Prostate gland (tissue), 2 donors: Measurements from ENCODE around the gene GUCA1A. TPM values are rescaled to one million over a fixed set of nuclear protein-coding genes. Genes with fewer than 3 reads are reported as not detected.
"Not testable (repeated sequence)": the region's sequence is repeated elsewhere in the genome, so short reads cannot be mapped to it uniquely, and the experiment has no call there.

Experiments used
- DNase-seq: peaks from one replicate; pipeline ENCODE4 v3.0.0-alpha.2; 2019; ENCODE audit warnings: low spot score
- H3K27ac ChIP-seq, 2 donors: fragments of 200-600 bp; sonication (generic); 2 replicates each; pipeline ENCODE4 v1.5.1; 2017 to 2019
- H3K27me3 ChIP-seq: fragments of 200-600 bp; sonication (generic); replicated peaks from 2 replicates; pipeline ENCODE4 v1.5.1; 2019; ENCODE audit not compliant: insufficient read depth
- H3K36me3 ChIP-seq, 2 donors: fragments of 200-600 bp; sonication (generic); 1 replicate in 1 of 2; 2 replicates in 1 of 2; pipeline versions ENCODE4 v1.5.1 to v1.8.1; 2017 to 2019
- H3K4me1 ChIP-seq: fragments of 200-600 bp; sonication (generic); replicated peaks from 2 replicates; pipeline ENCODE4 v1.5.1; 2019
- H3K4me3 ChIP-seq, 2 donors: fragments of 200-600 bp; sonication (generic); 2 replicates each; pipeline ENCODE4 v1.5.1; 2017 to 2019
- H3K9me3 ChIP-seq: fragments of 200-600 bp; sonication (generic); 2 replicates; pipeline ENCODE4 v1.5.1; 2017
- POLR2A ChIP-seq: fragments of 450-650 bp; IDR thresholded peaks from one replicate; pipeline ENCODE4 v1.6.1; 2016; ENCODE audit warnings: antibody characterized with exemption, mild to moderate bottlenecking
- POLR2AphosphoS5 ChIP-seq: sonication (generic); formaldehyde crosslinking; IDR thresholded peaks from one replicate; pipeline ENCODE4 v1.6.1; 2017; ENCODE audit warnings: antibody characterized with exemption
- WGBS: methylation state at CpG from one replicate; pipeline ENCODE4 v1.1.5; 2018; 5-methylcytosine and 5-hydroxymethylcytosine counted together
- intact Hi-C: fragments of 100-400 bp; cut with DNase I; formaldehyde crosslinking; loops from one replicate; pipeline ENCODE4 v1.14.2; 2022
- total RNA-seq, 2 donors: library from RNA; depleted of rRNA; stranded (reverse); fragments of >200 nt; gene quantifications; one replicate each; pipeline ENCODE4 v1.1.0, GENCODE V29; 2016
- TF ChIP-seq, protein P1 (sequence below), 4 experiments: fragments of 200-600 bp in 2 of 4; fragments of 450-650 bp in 2 of 4; sonication (generic) in 2 of 4; IDR thresholded peaks; 1 replicate in 3 of 4; 2 replicates in 1 of 4; pipeline ENCODE4 v1.5.1; 2016 to 2019; ENCODE audit warnings: antibody characterized with exemption in 4 of 4, mild to moderate bottlenecking in 2 of 4, moderate library complexity in 2 of 4

GUCA1A gene
- total RNA-seq, 2 donors from 2014 or later, result 2.1 TPM; not detected in 1

GRCh38 chr6:42182101-42182500, 8.9 kb downstream of the GUCA1A start:
- no peaks in the 10 kb centered on the region for H3K9me3 ChIP-seq
- no peaks in the 10 kb centered on the region for H3K36me3 ChIP-seq
- H3K27me3 ChIP-seq, result no peaks in the 10 kb centered on the region
- intact Hi-C loops, result no loop called here
- WGBS, result 83% methylated on average over 5 of the region's 5 CpGs
- H3K4me3 ChIP-seq, result no peak overlapping the region
- TF ChIP-seq, protein P1, sequence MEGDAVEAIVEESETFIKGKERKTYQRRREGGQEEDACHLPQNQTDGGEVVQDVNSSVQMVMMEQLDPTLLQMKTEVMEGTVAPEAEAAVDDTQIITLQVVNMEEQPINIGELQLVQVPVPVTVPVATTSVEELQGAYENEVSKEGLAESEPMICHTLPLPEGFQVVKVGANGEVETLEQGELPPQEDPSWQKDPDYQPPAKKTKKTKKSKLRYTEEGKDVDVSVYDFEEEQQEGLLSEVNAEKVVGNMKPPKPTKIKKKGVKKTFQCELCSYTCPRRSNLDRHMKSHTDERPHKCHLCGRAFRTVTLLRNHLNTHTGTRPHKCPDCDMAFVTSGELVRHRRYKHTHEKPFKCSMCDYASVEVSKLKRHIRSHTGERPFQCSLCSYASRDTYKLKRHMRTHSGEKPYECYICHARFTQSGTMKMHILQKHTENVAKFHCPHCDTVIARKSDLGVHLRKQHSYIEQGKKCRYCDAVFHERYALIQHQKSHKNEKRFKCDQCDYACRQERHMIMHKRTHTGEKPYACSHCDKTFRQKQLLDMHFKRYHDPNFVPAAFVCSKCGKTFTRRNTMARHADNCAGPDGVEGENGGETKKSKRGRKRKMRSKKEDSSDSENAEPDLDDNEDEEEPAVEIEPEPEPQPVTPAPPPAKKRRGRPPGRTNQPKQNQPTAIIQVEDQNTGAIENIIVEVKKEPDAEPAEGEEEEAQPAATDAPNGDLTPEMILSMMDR (IDR thresholded peaks at IDR 0.05), result no peak
- H3K4me1 ChIP-seq, result no peaks in the 10 kb centered on the region
- no peak overlapping the region for H3K27ac ChIP-seq
- DNase-seq, result no peak

DNA sequence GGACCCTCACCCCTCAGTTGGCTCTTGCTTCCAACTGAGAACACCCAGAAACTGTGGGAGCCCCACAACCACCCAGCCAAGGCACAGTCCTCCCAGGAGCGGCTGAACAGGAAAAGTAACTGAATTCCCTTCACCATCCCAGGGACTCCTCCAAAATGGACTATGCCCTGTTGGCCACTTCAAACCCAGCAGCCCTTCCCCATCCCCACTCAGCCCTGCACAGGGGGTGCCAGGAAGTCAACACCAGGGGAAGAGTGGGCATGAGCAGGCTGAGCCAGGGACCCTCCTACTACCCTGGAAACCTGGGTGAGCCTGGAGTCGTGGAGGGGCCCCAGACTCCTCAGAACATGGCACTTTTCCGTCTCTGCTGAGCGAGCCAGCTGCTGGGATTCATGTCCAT, 11.3 kb downstream of the GUCA1A start:
- H3K9me3 ChIP-seq, result no peaks in the 10 kb centered on the region
- H3K4me3 ChIP-seq, result no peak overlapping the region
- H3K4me1 ChIP-seq, result no peaks in the 10 kb centered on the region
- H3K27me3 ChIP-seq, result no peaks in the 10 kb centered on the region
- intact Hi-C loops, result no loop called here
- no peaks in the 10 kb centered on the region for H3K36me3 ChIP-seq
- no peak for TF ChIP-seq POLR2A
- TF ChIP-seq, protein P1 (IDR thresholded peaks at IDR 0.05), result no peak
- TF ChIP-seq POLR2AphosphoS5, result no peak
- WGBS, result 99% methylated on average over 4 of the region's 4 CpGs
- no peak overlapping the region for H3K27ac ChIP-seq
- DNase-seq, result no peak

DNA sequence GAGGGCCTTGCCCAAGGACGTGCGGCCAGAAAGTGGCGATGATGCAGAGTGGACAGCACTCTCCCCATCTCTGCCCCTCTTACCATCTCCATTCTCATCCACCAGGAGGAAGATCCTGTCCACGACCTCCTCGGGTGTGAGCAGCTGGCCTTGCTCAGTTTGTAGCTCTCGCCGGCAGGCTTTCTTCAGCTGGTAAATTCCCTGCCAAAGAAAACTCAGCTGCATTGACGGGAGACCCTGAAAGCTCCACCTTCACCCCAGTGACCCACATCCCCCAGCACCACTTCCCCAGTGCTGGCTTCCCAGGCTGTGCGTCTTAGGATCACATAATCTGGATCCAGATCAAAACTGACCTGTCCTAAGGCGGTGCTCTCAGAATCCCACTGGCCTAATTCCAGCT, 12.4 kb downstream of the GUCA1A start:
- no peak for DNase-seq
- H3K27me3 ChIP-seq, result no peaks in the 10 kb centered on the region
- no peak overlapping the region for H3K4me3 ChIP-seq
- intact Hi-C loops, result no loop called here
- no peaks in the 10 kb centered on the region for H3K4me1 ChIP-seq
- WGBS, result 62% methylated on average over 10 of the region's 10 CpGs
- H3K27ac ChIP-seq, result no peak overlapping the region
- H3K9me3 ChIP-seq, result no peaks in the 10 kb centered on the region
- no peaks in the 10 kb centered on the region for H3K36me3 ChIP-seq
- TF ChIP-seq POLR2AphosphoS5 (no peak), POLR2A (no peak)
- TF ChIP-seq, protein P1 (IDR thresholded peaks at IDR 0.05), result no peak

DNA sequence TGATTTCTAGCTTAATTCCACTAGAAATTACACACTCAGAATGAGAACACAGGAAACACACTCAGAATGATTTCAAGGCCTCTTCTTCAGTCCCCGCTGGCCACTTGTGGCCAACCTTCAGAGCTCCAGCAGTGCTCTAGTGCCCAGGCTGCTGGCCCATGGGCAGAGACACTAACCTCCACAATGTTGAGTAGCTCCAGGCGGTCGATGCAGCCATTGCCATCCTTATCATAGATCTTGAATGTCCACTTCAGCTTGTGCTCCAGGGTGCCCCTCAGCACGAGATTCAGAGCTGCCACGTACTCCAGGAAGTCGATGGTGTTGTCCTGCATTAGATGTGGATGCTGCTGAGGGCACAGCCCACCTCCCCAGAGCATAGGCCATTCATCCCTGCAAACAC, 15.2 kb downstream of the GUCA1A start:
- Histone ChIP-seq H3K4me1 (no peaks in the 10 kb centered on the region), H3K27me3 (no peaks in the 10 kb centered on the region), H3K9me3 (no peaks in the 10 kb centered on the region), H3K27ac (no peak overlapping the region), H3K4me3 (no peak overlapping the region), H3K36me3 (no peaks in the 10 kb centered on the region)
- DNase-seq, result no peak
- intact Hi-C loops, result no loop called here
- TF ChIP-seq POLR2A (no peak), POLR2AphosphoS5 (no peak)
- TF ChIP-seq, protein P1 (IDR thresholded peaks at IDR 0.05), result no peak
- WGBS, result 82% methylated on average over 6 of the region's 6 CpGs

DNA sequence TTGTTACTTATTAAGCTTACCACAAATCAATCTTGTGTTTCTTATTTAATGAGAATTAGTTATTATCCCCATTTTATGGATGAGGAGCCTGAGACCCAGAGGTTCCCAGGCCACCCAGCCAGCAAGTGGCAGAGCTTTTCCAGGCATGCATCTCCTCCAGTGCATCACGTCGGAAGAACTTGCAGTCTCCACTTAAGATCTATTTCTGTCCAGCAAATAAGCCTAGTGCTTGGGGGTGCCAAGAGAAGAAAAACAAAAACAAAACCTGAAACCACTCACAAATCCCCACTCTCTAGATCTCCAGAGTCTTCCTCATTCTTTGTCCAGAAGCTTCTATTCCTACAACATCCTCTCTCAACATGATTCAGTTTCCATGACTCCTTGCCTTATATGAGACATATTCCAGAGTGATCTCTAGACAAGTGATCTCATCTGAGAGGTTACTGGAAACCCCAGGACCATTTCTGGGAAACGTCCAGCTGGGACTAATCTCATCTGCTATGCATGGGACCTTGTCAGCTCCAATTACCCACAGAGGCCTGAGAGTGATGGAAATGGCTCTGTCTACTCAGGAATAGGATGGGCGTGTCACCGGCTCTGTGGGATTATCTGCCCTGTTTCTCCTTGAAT, 17.5 kb downstream of the GUCA1A start:
- no peaks in the 10 kb centered on the region for H3K4me1 ChIP-seq
- 86% methylated on average over 5 of the region's 5 CpGs for WGBS
- no peaks in the 10 kb centered on the region for H3K36me3 ChIP-seq
- TF ChIP-seq, protein P1 (IDR thresholded peaks at IDR 0.05), result no peak
- TF ChIP-seq POLR2A (no peak), POLR2AphosphoS5 (no peak)
- no peaks in the 10 kb centered on the region for H3K9me3 ChIP-seq
- H3K4me3 ChIP-seq, result no peak overlapping the region
- intact Hi-C loops, result no loop called here
- H3K27ac ChIP-seq, result no peak overlapping the region
- no peaks in the 10 kb centered on the region for H3K27me3 ChIP-seq
- DNase-seq, result no peak

DNA sequence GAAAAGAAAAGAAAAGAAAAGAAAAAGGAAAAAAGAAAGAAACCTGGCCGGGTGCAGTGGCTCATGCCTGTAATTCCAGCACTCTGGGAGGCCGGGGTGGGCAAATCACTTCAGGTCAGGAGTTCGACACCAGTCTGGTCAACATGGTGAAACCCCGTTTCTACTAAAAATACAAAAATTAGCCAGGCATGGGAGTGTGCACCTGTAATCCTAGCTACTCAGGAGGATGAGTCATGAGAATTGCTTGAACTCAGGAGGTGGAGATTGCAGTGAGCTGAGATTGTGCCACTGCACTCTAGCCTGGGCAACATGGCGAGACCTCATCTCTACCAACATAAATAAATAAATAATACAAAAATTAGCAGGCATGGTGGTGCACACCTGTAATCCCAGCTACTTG, 19.2 kb downstream of the GUCA1A start:
- H3K4me1 ChIP-seq, H3K27ac ChIP-seq, DNase-seq, H3K9me3 ChIP-seq, H3K4me3 ChIP-seq, H3K27me3 ChIP-seq, intact Hi-C loops, H3K36me3 ChIP-seq: not testable (repeated sequence)
- WGBS, result 95% methylated on average over 5 of the region's 5 CpGs
